IPS-NIHi11 (cell line): ENCODE data around the gene EIF4E.
"Not testable (repeated sequence)": the region's sequence is repeated elsewhere in the genome, so short reads cannot be mapped to it uniquely, and the experiment has no call there.

Experiments
- DNase-seq: peaks from one replicate; pipeline ENCODE4 v3.0.0; 2012; ENCODE audit warnings: mixed read lengths, low spot score

Gene EIF4E

GRCh38 chr4:98930311-98930865 lies 1.5 kb upstream of the EIF4E start:
- DNase-seq: no peak

- peak; percentile 22 for DNase-seq
These were observed 671 bp upstream of the EIF4E start for GRCh38 chr4:98929341-98930267.

GRCh38 chr4:98928131-98928504 lies 815 bp downstream of the EIF4E start:
- peak; percentile 82 for DNase-seq

GRCh38 chr4:98926257-98926656 lies 2.7 kb downstream of the EIF4E start:
- DNase-seq: not testable (repeated sequence)

GRCh38 chr4:98921292-98921691 lies 7.6 kb downstream of the EIF4E start:
- no peak for DNase-seq

- DNase-seq: no peak
These were observed 8.9 kb downstream of the EIF4E start for GRCh38 chr4:98919996-98920395.

GRCh38 chr4:98910728-98911127 lies 18.2 kb downstream of the EIF4E start:
- not testable (repeated sequence) for DNase-seq

- no peak for DNase-seq
These were observed 19.1 kb downstream of the EIF4E start for GRCh38 chr4:98909646-98910401.

GRCh38 chr4:98908703-98909262 lies 20.1 kb downstream of the EIF4E start:
- DNase-seq: no peak

GRCh38 chr4:98908182-98908581 lies 20.8 kb downstream of the EIF4E start:
- no peak for DNase-seq

GRCh38 chr4:98905839-98906238 lies 23.1 kb downstream of the EIF4E start:
- DNase-seq: no peak

- no peak for DNase-seq
These were observed 23.6 kb downstream of the EIF4E start for GRCh38 chr4:98905297-98905696.

- DNase-seq: no peak
These were observed 25.0 kb downstream of the EIF4E start for GRCh38 chr4:98903963-98904362.

GRCh38 chr4:98903561-98903960 lies 25.4 kb downstream of the EIF4E start:
- DNase-seq: no peak

- no peak for DNase-seq
These were observed 29.7 kb downstream of the EIF4E start for GRCh38 chr4:98899277-98899676.

GRCh38 chr4:98891478-98892337 lies 37.2 kb downstream of the EIF4E start:
- no peak for DNase-seq

- no peak for DNase-seq
These were observed 38.1 kb downstream of the EIF4E start for GRCh38 chr4:98890702-98891455.

GRCh38 chr4:98887145-98887544 lies 41.8 kb downstream of the EIF4E start:
- no peak for DNase-seq

GRCh38 chr4:98886382-98886781 lies 42.6 kb downstream of the EIF4E start:
- not testable (repeated sequence) for DNase-seq

GRCh38 chr4:98880884-98881283 lies 48.0 kb downstream of the EIF4E start:
- DNase-seq: not testable (repeated sequence)

- no peak for DNase-seq
These were observed 49.4 kb downstream of the EIF4E start for GRCh38 chr4:98879515-98879914.
